CD8-positive, alpha-beta memory T cell (primary cell): ENCODE data around the gene TMEM51. TPM values are rescaled to one million over a fixed set of nuclear protein-coding genes. Genes with fewer than 3 reads are reported as not detected.

Source experiments
- CTCF ChIA-PET: fragments of 350-600 bp; sonication (Branson Sonifier 250); formaldehyde crosslinking; loops from one replicate; lab custom pipeline; 2021; ENCODE audit warnings: antibody characterized with exemption; lab: Charles Lee
- POLR2A ChIA-PET: fragments of 350-600 bp; sonication (Branson Sonifier 250); formaldehyde crosslinking; loops from one replicate; lab custom pipeline; 2021; ENCODE audit warnings: antibody characterized with exemption; lab: Charles Lee
- DNase-seq, 5 donors: peaks; one replicate each; pipeline versions ENCODE4 v3.0.0 to v3.0.0-alpha.2; 2020 to 2022; ENCODE audit warnings: mixed read lengths in 1 of 5
- H3K27ac ChIP-seq: one replicate; pipeline ENCODE4 v1.7.0; 2013; ENCODE audit warnings: low read depth, mild to moderate bottlenecking, low read length, moderate library complexity
- H3K27me3 ChIP-seq: 2 replicates; pipeline ENCODE4 v1.7.0; 2013; ENCODE audit warnings: low read length, mild to moderate bottlenecking; ENCODE audit not compliant: insufficient read depth, poor library complexity, severe bottlenecking
- H3K36me3 ChIP-seq: 2 replicates; pipeline ENCODE4 v1.7.0; 2013; ENCODE audit warnings: mild to moderate bottlenecking, low read length, moderate library complexity; ENCODE audit not compliant: insufficient read depth
- H3K4me1 ChIP-seq: 2 replicates; pipeline ENCODE4 v1.7.0; 2013; ENCODE audit warnings: mild to moderate bottlenecking, low read length, moderate library complexity; ENCODE audit not compliant: insufficient read depth
- H3K4me3 ChIP-seq: 2 replicates; pipeline ENCODE4 v1.7.0; 2013; ENCODE audit warnings: mild to moderate bottlenecking, low read length
- H3K9me3 ChIP-seq: 2 replicates; pipeline ENCODE4 v1.7.0; 2013; ENCODE audit warnings: mild to moderate bottlenecking, low read length
- H3K27ac Mint-ChIP-seq, 8 donors: one replicate each; pipeline ENCODE4 v1.8.0; 2020 to 2021; ENCODE audit warnings: mixed read lengths in 8 of 8, mild to moderate bottlenecking in 6 of 8, inconsistent platforms in 3 of 8, moderate library complexity in 3 of 8
- H3K27me3 Mint-ChIP-seq, 2 donors: one replicate each; pipeline ENCODE4 v1.8.0; 2020 to 2021; ENCODE audit warnings: mixed read lengths in 2 of 2, mild to moderate bottlenecking in 1 of 2, moderate library complexity in 1 of 2
- H3K36me3 Mint-ChIP-seq, 3 donors: one replicate each; pipeline ENCODE4 v1.8.0; 2020 to 2021; ENCODE audit warnings: mixed read lengths in 3 of 3, inconsistent platforms in 1 of 3, mild to moderate bottlenecking in 1 of 3
- H3K4me1 Mint-ChIP-seq, 3 donors: one replicate each; pipeline ENCODE4 v1.8.0; 2020 to 2021; ENCODE audit warnings: mixed read lengths in 3 of 3, inconsistent platforms in 1 of 3, mild to moderate bottlenecking in 1 of 3
- H3K4me3 Mint-ChIP-seq, 7 donors: one replicate each; pipeline ENCODE4 v1.8.0; 2020 to 2021; ENCODE audit warnings: mixed read lengths in 7 of 7, mild to moderate bottlenecking in 6 of 7, moderate library complexity in 4 of 7, inconsistent platforms in 2 of 7
- H3K9me3 Mint-ChIP-seq, 5 donors: one replicate each; pipeline ENCODE4 v1.8.0; 2020 to 2022; ENCODE audit warnings: mixed read lengths in 5 of 5, mild to moderate bottlenecking in 3 of 5, moderate library complexity in 2 of 5, inconsistent platforms in 1 of 5
- polyA plus RNA-seq: library from polyadenylated mRNA; unstranded; fragments of 300-500 nt; fragmentation: Illumina TruSeq; gene quantifications from one replicate; pipeline ENCODE4 v1.2.3, GENCODE V29; 2021
- total RNA-seq, 2 experiments: library from RNA; stranded (reverse); gene quantifications; one replicate each; pipeline ENCODE4 v1.2.3, GENCODE V29; 2021

Gene TMEM51
- total and polyA plus RNA-seq, 3 experiments from 2014 or later: 0.11 to 0.24 TPM; not detected in 1

- no peaks in the 10 kb centered on the region for H3K27me3 ChIP-seq
- ChIA-PET CTCF (interaction anchor here (0.7 kb wide), 1 partner anchor 13 kb away, joined by 3 read pairs; no protein-coding TSS in a partner anchor), POLR2A (no interaction called here)
- no peak overlapping the region for H3K4me3 ChIP-seq
- peak in 1 of 5 donors; percentile 29 for DNase-seq
- peaks cover 0 to 5% (median 0%) of the 10 kb centered on the region in 3 donors for H3K4me1 Mint-ChIP-seq
- H3K27me3 Mint-ChIP-seq: peaks cover 9 to 20% of the 10 kb centered on the region in 2 donors
- H3K36me3 Mint-ChIP-seq: no peaks in the 10 kb centered on the region
- H3K27ac ChIP-seq: no peak overlapping the region
- no peaks in the 10 kb centered on the region for H3K9me3 Mint-ChIP-seq
- no peaks in the 10 kb centered on the region for H3K36me3 ChIP-seq
- no peaks in the 10 kb centered on the region for H3K9me3 ChIP-seq
- H3K4me1 ChIP-seq: no peaks in the 10 kb centered on the region
- no peak overlapping the region for H3K4me3 Mint-ChIP-seq
- no peak overlapping the region for H3K27ac Mint-ChIP-seq
Measured at GRCh38 chr1:15110867-15111230, 42.7 kb upstream of the TMEM51 start.

- Mint-ChIP-seq H3K4me1 (peaks cover 0 to 5% (median 0%) of the 10 kb centered on the region in 3 donors), H3K27ac (peak overlapping the region in 1 of 8 donors; percentile 9), H3K27me3 (peaks cover 1 to 21% of the 10 kb centered on the region in 2 donors), H3K9me3 (no peaks in the 10 kb centered on the region), H3K36me3 (no peaks in the 10 kb centered on the region), H3K4me3 (no peak overlapping the region)
- Histone ChIP-seq H3K4me1 (no peaks in the 10 kb centered on the region), H3K27ac (no peak overlapping the region), H3K9me3 (no peaks in the 10 kb centered on the region), H3K4me3 (no peak overlapping the region), H3K36me3 (no peaks in the 10 kb centered on the region), H3K27me3 (no peaks in the 10 kb centered on the region)
- POLR2A ChIA-PET: no interaction called here
- DNase-seq: no peak
- CTCF ChIA-PET: no interaction called here
Measured at GRCh38 chr1:15113146-15113545, 40.4 kb upstream of the TMEM51 start.

- Histone ChIP-seq H3K27ac (no peak overlapping the region), H3K36me3 (no peaks in the 10 kb centered on the region), H3K27me3 (no peaks in the 10 kb centered on the region), H3K4me1 (no peaks in the 10 kb centered on the region), H3K4me3 (no peak overlapping the region), H3K9me3 (no peaks in the 10 kb centered on the region)
- ChIA-PET CTCF (interaction anchor here (1.5 to 2.2 kb wide), 2 partner anchors 14 to 190 kb away, joined by 4 to 10 read pairs; no protein-coding TSS in a partner anchor), POLR2A (no interaction called here)
- DNase-seq: no peak
- H3K4me1 Mint-ChIP-seq: peaks cover 0 to 5% (median 0%) of the 10 kb centered on the region in 3 donors
- H3K4me3 Mint-ChIP-seq: no peak overlapping the region
- H3K27me3 Mint-ChIP-seq: peaks cover 0 to 21% of the 10 kb centered on the region in 2 donors
- peak overlapping the region in 1 of 8 donors; percentile 60 for H3K27ac Mint-ChIP-seq
- H3K36me3 Mint-ChIP-seq: no peaks in the 10 kb centered on the region
- no peaks in the 10 kb centered on the region for H3K9me3 Mint-ChIP-seq
Measured at GRCh38 chr1:15114884-15115283, 38.7 kb upstream of the TMEM51 start.

- H3K27ac ChIP-seq: no peak overlapping the region
- POLR2A ChIA-PET: no interaction called here
- H3K9me3 ChIP-seq: no peaks in the 10 kb centered on the region
- H3K27ac Mint-ChIP-seq: no peak overlapping the region
- H3K27me3 ChIP-seq: no peaks in the 10 kb centered on the region
- no peak overlapping the region for H3K4me3 ChIP-seq
- no peaks in the 10 kb centered on the region for H3K4me1 ChIP-seq
- H3K36me3 Mint-ChIP-seq: no peaks in the 10 kb centered on the region
- DNase-seq: no peak
- peaks cover 0 to 27% of the 10 kb centered on the region in 2 donors for H3K27me3 Mint-ChIP-seq
- H3K9me3 Mint-ChIP-seq: no peaks in the 10 kb centered on the region
- H3K4me1 Mint-ChIP-seq: peaks cover 0 to 5% (median 0%) of the 10 kb centered on the region in 3 donors
- no peaks in the 10 kb centered on the region for H3K36me3 ChIP-seq
- H3K4me3 Mint-ChIP-seq: no peak overlapping the region
- CTCF ChIA-PET: interaction anchor here (1.5 to 2.2 kb wide), 2 partner anchors 13 to 189 kb away, joined by 4 to 10 read pairs; no protein-coding TSS in a partner anchor
Measured at GRCh38 chr1:15115542-15116330, 37.8 kb upstream of the TMEM51 start.

GRCh38 chr1:15116966-15117365, 36.6 kb upstream of the TMEM51 start:
- Histone ChIP-seq H3K4me1 (no peaks in the 10 kb centered on the region), H3K4me3 (no peak overlapping the region), H3K36me3 (no peaks in the 10 kb centered on the region), H3K27ac (no peak overlapping the region), H3K27me3 (no peaks in the 10 kb centered on the region), H3K9me3 (no peaks in the 10 kb centered on the region)
- H3K4me1 Mint-ChIP-seq: peaks cover 0 to 4% (median 0%) of the 10 kb centered on the region in 3 donors
- ChIA-PET POLR2A (no interaction called here), CTCF (no interaction called here)
- no peak for DNase-seq
- H3K36me3 Mint-ChIP-seq: no peaks in the 10 kb centered on the region
- no peak overlapping the region for H3K4me3 Mint-ChIP-seq
- H3K9me3 Mint-ChIP-seq: no peaks in the 10 kb centered on the region
- H3K27ac Mint-ChIP-seq: no peak overlapping the region
- H3K27me3 Mint-ChIP-seq: peaks cover 0 to 31% of the 10 kb centered on the region in 2 donors

GRCh38 chr1:15117671-15118325, 35.7 kb upstream of the TMEM51 start:
- ChIA-PET CTCF (no interaction called here), POLR2A (no interaction called here)
- H3K27ac Mint-ChIP-seq: no peak overlapping the region
- no peaks in the 10 kb centered on the region for H3K9me3 ChIP-seq
- no peak overlapping the region for H3K27ac ChIP-seq
- DNase-seq: no peak
- no peaks in the 10 kb centered on the region for H3K4me1 ChIP-seq
- no peaks in the 10 kb centered on the region for H3K36me3 Mint-ChIP-seq
- H3K4me3 ChIP-seq: no peak overlapping the region
- no peaks in the 10 kb centered on the region for H3K27me3 ChIP-seq
- H3K9me3 Mint-ChIP-seq: no peaks in the 10 kb centered on the region
- H3K36me3 ChIP-seq: no peaks in the 10 kb centered on the region
- no peaks in the 10 kb centered on the region for H3K4me1 Mint-ChIP-seq
- H3K4me3 Mint-ChIP-seq: no peak overlapping the region
- peaks cover 0 to 30% of the 10 kb centered on the region in 2 donors for H3K27me3 Mint-ChIP-seq

GRCh38 chr1:15118579-15118978, 35.0 kb upstream of the TMEM51 start:
- CTCF ChIA-PET: no interaction called here
- H3K27me3 ChIP-seq: no peaks in the 10 kb centered on the region
- H3K4me3 Mint-ChIP-seq: no peak overlapping the region

More at GRCh38 chr1:15118579-15118978, 35.0 kb upstream of the TMEM51 start:
- H3K27me3 Mint-ChIP-seq: peaks cover 0 to 23% of the 10 kb centered on the region in 2 donors
- Histone ChIP-seq H3K4me3 (no peak overlapping the region), H3K27ac (no peak overlapping the region), H3K9me3 (no peaks in the 10 kb centered on the region), H3K36me3 (no peaks in the 10 kb centered on the region), H3K4me1 (no peaks in the 10 kb centered on the region)
- POLR2A ChIA-PET: no interaction called here
- H3K27ac Mint-ChIP-seq: no peak overlapping the region
- no peak for DNase-seq
- H3K9me3 Mint-ChIP-seq: no peaks in the 10 kb centered on the region
- H3K36me3 Mint-ChIP-seq: no peaks in the 10 kb centered on the region
- H3K4me1 Mint-ChIP-seq: no peaks in the 10 kb centered on the region
